Mammary microvascular endothelial cell (primary cell): ENCODE results near the gene HOXB5. TPM values are rescaled to one million over a fixed set of nuclear protein-coding genes. Genes with fewer than 3 reads are reported as not detected.

Experiments used
- total RNA-seq: library from RNA; depleted of rRNA; stranded (reverse); fragments of >200 nt; gene quantifications from 2 replicates; pipeline ENCODE4 v1.2.3, GENCODE V29; 2015

HOXB5 gene
- 0.54 and 1.1 TPM in 2 replicates for total RNA-seq

GRCh38 chr17:48593126-48593829 lies at the start of gene HOXB5:
Gene HOXB5, minus strand, starts transcription at chr17:48593779. Its CDS starts 97 bp downstream, at chr17:48593682.

GRCh38 chr17:48626245-48627117 lies 32.9 kb upstream of the HOXB5 start, which contains the start of gene HOXB9:
Gene HOXB9, minus strand, starts transcription at chr17:48626358. Its CDS starts 89 bp downstream, at chr17:48626269.

GRCh38 chr17:48615047-48615962 lies 21.7 kb upstream of the HOXB5 start, which contains the start of gene HOXB8:
Gene HOXB8, minus strand, starts transcription at chr17:48615292. Its CDS starts 588 bp downstream, at chr17:48614704.

GRCh38 chr17:48610282-48611211 lies 17.0 kb upstream of the HOXB5 start, which contains the start of gene HOXB7:
Gene HOXB7, minus strand, starts transcription at chr17:48611017. Its CDS starts 99 bp downstream, at chr17:48610918.

GRCh38 chr17:48604770-48605329 lies 11.3 kb upstream of the HOXB5 start, which contains the start of gene HOXB6:
Gene HOXB6, minus strand, starts transcription at chr17:48604986. Its CDS starts 6,836 bp downstream, at chr17:48598150.

GRCh38 chr17:48589831-48590606 lies 3.6 kb downstream of the HOXB5 start, which contains the start of gene HOXB3:
Gene HOXB3, minus strand, starts transcription at chr17:48590241. Its CDS starts 37,767 bp downstream, at chr17:48552474.

GRCh38 chr17:48577946-48578615 lies 15.5 kb downstream of the HOXB5 start, which contains the start of gene HOXB4:
Gene HOXB4, minus strand, starts transcription at chr17:48578350. Its CDS starts 31 bp downstream, at chr17:48578319.

GRCh38 chr17:48545022-48545375 lies 48.6 kb downstream of the HOXB5 start, which contains the start of gene HOXB2:
Gene HOXB2, minus strand, starts transcription at chr17:48545109. Its CDS starts 198 bp downstream, at chr17:48544911.

Other genes with a start within 250 kb of the HOXB5 start
- gene SKAP1, start 163.6 kb downstream of the HOXB5 start, total RNA-seq = 0.07 and 0.69 TPM in 2 replicates
- not detected in 2 replicates for gene HOXB1, start 62.8 kb downstream of the HOXB5 start, total RNA-seq
- gene HOXB2, start 48.7 kb downstream of the HOXB5 start, total RNA-seq = 11.6 and 16.8 TPM in 2 replicates
- 6.7 and 6.9 TPM in 2 replicates for gene HOXB4, start 15.4 kb downstream of the HOXB5 start, total RNA-seq
- gene HOXB3, start 3.5 kb downstream of the HOXB5 start, total RNA-seq = 4.5 and 8.5 TPM in 2 replicates
- gene HOXB6, start 11.2 kb upstream of the HOXB5 start, total RNA-seq = 39.8 and 43.2 TPM in 2 replicates
- 35.2 and 45.3 TPM in 2 replicates for gene HOXB7, start 17.2 kb upstream of the HOXB5 start, total RNA-seq
- 15.5 and 22.9 TPM in 2 replicates for gene HOXB8, start 21.5 kb upstream of the HOXB5 start, total RNA-seq
- gene HOXB9, start 32.6 kb upstream of the HOXB5 start, total RNA-seq = 10.6 and 12.9 TPM in 2 replicates
- not detected in 2 replicates for gene PRAC1, start 128.7 kb upstream of the HOXB5 start, total RNA-seq
- not detected in 2 replicates for gene PRAC2, start 129.4 kb upstream of the HOXB5 start, total RNA-seq
- gene HOXB13, start 135.0 kb upstream of the HOXB5 start, total RNA-seq = not detected in 2 replicates
- not detected in 2 replicates for gene TTLL6, start 223.4 kb upstream of the HOXB5 start, total RNA-seq
- gene CALCOCO2, start 237.3 kb upstream of the HOXB5 start, total RNA-seq = 38.4 and 47.0 TPM in 2 replicates